Stimulated activated CD8-positive, alpha-beta memory T cell treated with anti-CD3 and anti-CD28 coated beads, Interleukin-2, amount 100 ng/mL, for 1 hour (primary cell): ENCODE measurements around the gene SHISA4.
"Not testable (repeated sequence)": the region's sequence is repeated elsewhere in the genome, so short reads cannot be mapped to it uniquely, and the experiment has no call there.

Experiments
- DNase-seq, 2 donors: peaks; one replicate each; pipeline ENCODE4 v3.0.0-alpha.2; 2020; ENCODE audit warnings: low read depth in 2 of 2

Gene SHISA4

DNA sequence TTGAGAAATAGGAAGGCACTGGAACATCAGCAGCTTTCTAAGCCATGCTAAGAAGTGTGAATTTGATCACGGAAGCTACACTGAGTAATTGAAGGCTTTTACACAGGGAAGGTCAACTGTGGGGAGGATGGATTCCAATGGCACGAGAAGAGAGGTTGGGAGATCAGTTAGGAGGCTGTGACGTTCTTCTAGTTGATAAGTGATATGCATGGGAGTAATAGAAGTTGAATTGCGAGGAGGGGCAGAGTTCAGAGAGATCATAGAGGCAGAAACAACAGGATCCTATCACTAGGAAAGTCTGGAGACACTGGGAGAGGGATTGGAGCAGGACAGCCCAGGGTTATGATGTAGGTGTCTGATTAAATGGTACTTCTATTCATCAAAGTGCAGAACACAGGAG is 41.4 kb downstream of the SHISA4 start:
- no peak for DNase-seq

DNA sequence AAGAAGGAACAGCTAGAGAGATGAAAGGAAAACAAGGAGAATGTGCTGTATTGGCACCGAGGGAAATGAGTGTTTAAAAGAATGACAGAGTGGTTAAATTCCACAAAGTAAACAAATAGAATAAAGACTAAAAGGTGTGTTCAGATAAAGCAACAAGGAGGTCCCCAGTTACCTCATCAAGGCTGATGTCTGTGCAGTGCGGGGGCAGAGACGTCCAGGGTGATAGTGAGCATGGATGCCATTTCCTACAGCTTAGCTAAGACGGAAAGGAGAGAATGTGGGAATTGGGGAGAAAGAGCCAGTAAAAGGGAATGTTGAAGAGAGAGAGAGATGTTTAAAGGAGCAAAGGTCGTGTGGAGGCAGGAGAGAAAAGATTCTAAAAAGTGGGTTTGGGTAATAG is 42.1 kb downstream of the SHISA4 start:
- DNase-seq, result no peak

DNA sequence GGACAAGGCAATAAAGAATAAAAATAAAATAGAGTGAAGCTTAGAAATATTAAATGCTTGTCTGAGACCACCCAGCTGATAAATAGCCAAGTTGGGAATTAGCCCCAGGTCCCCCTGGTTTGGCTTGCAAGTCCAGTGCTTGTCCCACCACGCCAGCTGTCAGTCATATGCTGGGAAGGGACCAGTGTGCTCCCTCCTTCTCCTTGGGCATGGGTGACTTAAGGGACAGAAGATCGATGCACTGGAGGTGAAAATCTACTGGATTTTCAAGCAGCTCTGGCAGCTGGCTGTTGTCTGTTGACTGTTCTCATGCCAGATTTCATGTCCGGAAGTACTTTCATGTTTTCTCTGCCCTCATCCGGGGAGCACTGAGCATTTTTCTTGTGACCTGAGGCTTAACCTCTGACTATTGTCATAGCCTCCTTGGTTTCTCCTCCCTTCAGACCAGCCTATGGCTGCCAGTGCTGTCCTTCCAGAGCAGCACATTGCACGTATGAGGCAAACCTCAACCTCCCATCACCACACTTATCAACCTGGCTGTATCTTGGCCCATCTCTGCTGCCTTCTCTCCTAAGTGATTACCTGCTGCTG is 45.2 kb downstream of the SHISA4 start:
- DNase-seq, result no peak

DNA sequence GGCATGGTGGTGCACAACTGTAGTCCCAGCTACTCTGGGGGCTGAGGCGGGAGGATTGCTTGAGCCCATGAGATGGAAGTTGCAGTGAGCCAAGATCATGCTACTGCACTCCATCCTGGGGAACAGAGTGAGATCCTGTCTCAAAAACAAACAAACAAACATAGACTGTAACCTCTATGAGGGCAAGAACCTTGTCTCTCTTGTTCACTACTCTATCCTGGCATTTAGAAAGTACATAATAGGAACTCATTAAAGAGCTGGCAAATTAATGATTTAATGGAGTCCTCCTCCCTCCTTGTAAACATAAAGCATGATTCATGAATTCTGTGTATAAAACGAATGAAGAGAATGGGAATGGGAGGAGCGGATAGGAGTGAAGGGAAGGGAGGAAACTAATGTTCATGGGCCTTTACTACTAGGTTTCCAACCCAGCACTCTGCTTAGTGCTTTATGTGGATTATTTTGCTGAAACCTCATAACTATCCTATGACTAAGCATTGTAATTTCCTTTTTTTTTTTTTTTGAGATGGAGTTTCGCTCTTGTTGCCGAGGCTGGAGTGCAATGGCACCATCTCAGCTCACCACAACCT is 49.0 kb downstream of the SHISA4 start:
- no peak for DNase-seq

DNA sequence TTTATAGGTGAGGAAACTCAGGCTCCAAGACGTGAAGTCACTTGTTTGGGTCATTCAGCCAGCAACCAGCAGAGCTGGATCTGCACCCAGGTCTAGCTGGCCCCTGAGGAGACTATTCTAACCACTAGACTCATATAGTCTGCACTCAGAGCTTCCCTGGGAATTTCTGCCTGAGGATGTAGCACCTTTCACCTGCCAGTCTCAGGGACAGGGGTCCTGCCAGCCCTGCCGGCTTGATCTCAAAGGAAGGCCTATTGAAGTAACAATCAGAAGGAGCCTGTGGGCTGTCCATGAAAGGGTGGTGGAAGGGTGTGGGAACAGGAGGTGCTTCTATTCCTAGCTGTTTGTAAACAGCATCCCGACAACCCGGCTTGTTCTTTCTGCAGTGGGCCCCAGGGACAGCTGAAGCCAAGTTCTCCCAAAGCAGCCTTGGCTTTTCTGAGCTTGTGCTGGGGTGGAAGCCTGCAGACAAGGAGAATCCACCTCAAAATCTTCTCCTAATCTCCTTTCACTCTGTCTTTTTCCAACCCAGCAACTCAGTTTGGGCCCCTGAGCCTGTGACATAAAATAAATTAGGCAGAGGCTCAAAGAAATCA is 49.8 kb downstream of the SHISA4 start:
- DNase-seq, result no peak

DNA sequence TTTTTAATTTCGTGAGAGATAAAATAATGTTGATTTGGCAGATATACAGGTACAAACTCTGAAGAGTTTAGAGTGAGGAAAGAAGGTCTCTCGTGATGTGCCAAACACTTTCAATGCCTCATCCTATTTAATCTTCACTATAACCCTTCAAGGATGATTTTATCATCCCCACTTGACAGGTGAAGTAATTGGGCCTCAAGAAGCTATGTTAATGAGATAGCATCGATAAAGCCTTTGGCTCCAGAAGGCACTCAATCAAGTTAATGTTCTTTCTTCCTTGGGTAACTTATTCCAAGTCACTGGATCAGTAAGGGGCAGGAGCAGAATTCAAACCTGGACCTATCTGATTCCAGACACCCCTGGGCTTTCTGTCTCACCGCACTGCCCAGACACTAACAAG is 50.5 kb downstream of the SHISA4 start:
- DNase-seq, result no peak

DNA sequence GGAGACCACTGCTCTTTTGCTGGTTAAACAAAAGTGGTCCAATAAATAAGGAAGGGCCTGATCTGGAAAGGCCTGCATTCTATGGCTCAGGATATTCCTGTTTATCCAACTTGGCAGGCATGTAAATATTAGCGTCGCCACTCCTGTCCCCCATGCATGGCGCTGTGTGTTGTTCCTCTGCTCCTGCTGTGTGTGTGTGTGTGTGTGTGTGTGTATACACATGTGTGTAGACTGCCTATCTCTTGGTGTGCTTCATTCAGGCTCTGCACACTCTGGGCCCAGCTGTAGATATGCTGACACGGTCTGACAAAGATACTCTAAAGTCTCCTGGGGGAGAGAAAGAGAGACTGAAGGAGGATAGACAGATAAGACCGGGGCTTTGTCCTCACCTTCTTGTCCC is 50.9 kb downstream of the SHISA4 start:
- no peak for DNase-seq

DNA sequence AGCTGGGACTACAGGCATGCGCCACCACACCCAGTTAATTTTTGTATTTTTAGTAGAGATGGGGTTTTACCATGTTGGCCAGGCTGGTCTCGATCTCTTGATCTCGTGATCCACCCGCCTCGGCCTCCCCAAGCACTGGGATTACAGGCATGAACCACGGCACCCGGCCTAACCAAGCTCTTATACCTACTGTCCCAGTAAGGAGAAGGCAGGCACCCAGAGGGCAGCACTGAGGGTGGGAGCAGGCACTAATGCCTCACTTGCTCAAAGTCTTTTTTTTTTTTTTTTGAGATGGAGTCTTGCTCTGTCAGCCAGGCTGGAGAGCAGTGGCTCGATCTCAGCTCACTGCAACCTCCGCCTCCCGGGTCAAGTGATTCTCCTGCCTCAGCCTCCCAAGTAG is 51.6 kb downstream of the SHISA4 start:
- not testable (repeated sequence) for DNase-seq

DNA sequence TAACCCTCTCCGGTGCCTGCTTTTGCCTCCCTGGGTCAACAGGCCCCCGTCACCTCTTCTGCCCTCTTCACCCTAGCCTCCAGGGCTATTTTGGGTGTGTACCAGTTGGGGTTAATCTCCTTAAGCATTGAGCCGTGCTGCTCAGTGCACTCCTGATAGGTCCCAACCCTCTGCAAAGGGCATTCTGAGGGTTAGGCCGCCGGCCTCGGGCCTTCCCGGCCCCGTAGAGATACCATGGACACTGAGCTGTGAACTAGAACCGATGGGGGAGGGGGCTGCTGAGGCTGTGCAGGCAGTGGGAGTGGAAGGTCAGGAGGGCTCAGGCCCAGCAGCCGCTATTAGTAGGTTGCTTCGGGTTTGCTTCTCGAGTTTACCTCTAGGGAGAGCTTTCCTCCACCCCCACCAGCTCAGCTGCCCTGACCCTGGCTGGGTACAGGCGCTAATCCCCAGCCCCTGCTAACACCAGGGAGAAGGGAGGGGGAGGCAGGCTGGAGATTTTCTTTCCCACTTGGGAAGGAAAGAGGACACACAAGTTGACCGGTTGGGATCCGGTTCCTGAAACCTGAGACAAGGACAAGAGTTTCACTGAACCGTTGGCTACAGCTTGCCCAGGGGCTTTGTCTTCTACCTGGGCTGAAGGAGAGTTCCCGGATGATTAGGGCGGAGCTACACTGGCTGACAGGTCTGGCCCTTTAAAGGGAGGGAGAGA is 52.9 kb downstream of the SHISA4 start:
- no peak for DNase-seq

DNA sequence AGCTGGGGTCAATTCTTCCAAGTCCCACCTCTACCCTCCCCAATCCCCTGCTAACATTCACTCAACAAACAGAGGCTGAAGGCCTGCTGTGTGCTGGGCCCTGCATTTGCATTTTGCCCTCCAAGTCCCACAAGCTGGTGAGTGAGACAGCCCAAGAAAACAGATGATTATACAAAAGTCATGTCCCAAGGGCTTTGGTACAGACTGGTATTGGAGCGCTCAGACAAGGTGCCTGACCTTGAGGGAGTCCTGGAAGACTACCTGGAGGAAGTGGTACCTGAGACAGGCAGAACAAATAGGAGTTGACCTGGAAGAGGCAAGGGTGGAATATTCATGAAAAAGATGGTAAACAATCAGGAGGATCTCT is 53.4 kb downstream of the SHISA4 start:
- no peak for DNase-seq
